DOHH2 (cell line): ENCODE data around the gene SAMD9L.

Experiments used
- CTCF ChIP-seq: fragments of 200-600 bp; sonication (generic); IDR thresholded peaks from one replicate; pipeline ENCODE4 v1.5.1; 2014; ENCODE audit warnings: antibody characterized with exemption, mild to moderate bottlenecking, low read depth, low read length; ENCODE audit not compliant: poor library complexity, severe bottlenecking
- EZH2phosphoT487 ChIP-seq: fragments of 200-600 bp; sonication (generic); IDR thresholded peaks from 2 replicates; pipeline ENCODE4 v1.6.1; 2017; ENCODE audit warnings: borderline replicate concordance, mild to moderate bottlenecking, antibody characterized with exemption, low read length, moderate library complexity, mixed read lengths

- TF ChIP-seq CTCF = no peak
- TF ChIP-seq EZH2phosphoT487 = no peak
These were observed 37.3 kb upstream of the SAMD9L start for GRCh38 chr7:93185303-93186027.
